H9 (cell line): ENCODE measurements around the gene PROP1. TPM values are rescaled to one million over a fixed set of nuclear protein-coding genes. Genes with fewer than 3 reads are reported as not detected.

ENCODE experiments used
- DNase-seq: peaks from one replicate; pipeline ENCODE4 v3.0.0-alpha.2; 2017
- H2AFZ ChIP-seq: one replicate; pipeline ENCODE4 v1.6.1; 2013; ENCODE audit warnings: mild to moderate bottlenecking, low read length, control low read depth, moderate library complexity
- H2AK5ac ChIP-seq: 2 replicates; pipeline ENCODE4 v1.6.1; 2013; ENCODE audit warnings: low read length, control low read depth, mixed read lengths; ENCODE audit not compliant: insufficient read length
- H2BK120ac ChIP-seq: one replicate; pipeline ENCODE4 v1.6.1; 2013; ENCODE audit warnings: low read depth, mild to moderate bottlenecking, low read length, control low read depth, inconsistent platforms; ENCODE audit not compliant: poor library complexity, severe bottlenecking
- H2BK12ac ChIP-seq: 2 replicates; pipeline ENCODE4 v1.6.1; 2013; ENCODE audit warnings: low read length, control low read depth, mixed read lengths, low read depth; ENCODE audit not compliant: insufficient read length
- H2BK15ac ChIP-seq: 2 replicates; pipeline ENCODE4 v1.6.1; 2013; ENCODE audit warnings: low read depth, low read length, control low read depth
- H2BK20ac ChIP-seq: one replicate; pipeline ENCODE4 v1.6.1; 2013; ENCODE audit warnings: low read depth, mild to moderate bottlenecking, low read length, control low read depth, inconsistent platforms; ENCODE audit not compliant: poor library complexity, severe bottlenecking
- H2BK5ac ChIP-seq: 2 replicates; pipeline ENCODE4 v1.6.1; 2013; ENCODE audit warnings: low read length, control low read depth, mixed read lengths; ENCODE audit not compliant: insufficient read length
- H3K14ac ChIP-seq: 2 replicates; pipeline ENCODE4 v1.6.1; 2013; ENCODE audit warnings: low read length, control low read depth; ENCODE audit not compliant: insufficient read depth
- H3K18ac ChIP-seq: 2 replicates; pipeline ENCODE4 v1.6.1; 2013; ENCODE audit warnings: low read depth, mild to moderate bottlenecking, mixed read lengths, low read length, control low read depth; ENCODE audit not compliant: insufficient read length
- H3K23ac ChIP-seq: 2 replicates; pipeline ENCODE4 v1.6.1; 2013; ENCODE audit warnings: low read length, control low read depth, mixed read lengths, low read depth; ENCODE audit not compliant: insufficient read length
- H3K23me2 ChIP-seq: 2 replicates; pipeline ENCODE4 v1.6.1; 2013; ENCODE audit warnings: low read depth, mild to moderate bottlenecking, mixed read lengths, low read length, control low read depth; ENCODE audit not compliant: insufficient read length, poor library complexity, severe bottlenecking
- H3K27ac ChIP-seq: 2 replicates; pipeline ENCODE4 v1.5.1; 2013; ENCODE audit warnings: low read length, control low read depth, mixed read lengths, low read depth; ENCODE audit not compliant: insufficient read length
- H3K27me3 ChIP-seq: 2 replicates; pipeline ENCODE4 v1.6.1; 2013; ENCODE audit warnings: low read length, control low read depth, inconsistent platforms; ENCODE audit not compliant: insufficient read depth
- H3K4ac ChIP-seq: 2 replicates; pipeline ENCODE4 v1.6.1; 2013; ENCODE audit warnings: low read depth, mild to moderate bottlenecking, control low read depth, inconsistent platforms, low read length, moderate library complexity
- H3K4me1 ChIP-seq: 2 replicates; pipeline ENCODE4 v1.6.1; 2013; ENCODE audit warnings: low read length, control low read depth, inconsistent platforms; ENCODE audit not compliant: insufficient read depth
- H3K4me2 ChIP-seq: 2 replicates; pipeline ENCODE4 v1.6.1; 2013; ENCODE audit warnings: low read length, control low read depth, mixed read lengths; ENCODE audit not compliant: insufficient read length, insufficient read depth
- H3K56ac ChIP-seq: 2 replicates; pipeline ENCODE4 v1.6.1; 2013; ENCODE audit warnings: low read depth, mild to moderate bottlenecking, mixed read lengths, low read length, control low read depth; ENCODE audit not compliant: insufficient read length
- H3K79me1 ChIP-seq: 2 replicates; pipeline ENCODE4 v1.6.1; 2013; ENCODE audit warnings: low read depth, mild to moderate bottlenecking, moderate library complexity, low read length, control low read depth, inconsistent platforms; ENCODE audit not compliant: insufficient read depth, poor library complexity, severe bottlenecking
- H3K79me2 ChIP-seq: 2 replicates; pipeline ENCODE4 v1.6.1; 2013; ENCODE audit warnings: low read length, control low read depth, inconsistent platforms; ENCODE audit not compliant: insufficient read depth
- H3K9ac ChIP-seq: 2 replicates; pipeline ENCODE4 v1.6.1; 2013; ENCODE audit warnings: low read length, control low read depth, mixed read lengths; ENCODE audit not compliant: insufficient read length; ENCODE audit errors: extremely low read depth
- H3K9me3 ChIP-seq: one replicate; pipeline ENCODE4 v1.6.1; 2013; ENCODE audit warnings: low read depth, low read length, inconsistent platforms; ENCODE audit not compliant: control insufficient read depth
- H3T11ph ChIP-seq: one replicate; pipeline ENCODE4 v1.6.1; 2013; ENCODE audit warnings: mild to moderate bottlenecking, low read length, control low read depth, inconsistent platforms
- H4K20me1 ChIP-seq: one replicate; pipeline ENCODE4 v1.6.1; 2013; ENCODE audit not compliant: control insufficient read depth, insufficient read length, insufficient read depth
- H4K5ac ChIP-seq: 2 replicates; pipeline ENCODE4 v1.6.1; 2013; ENCODE audit warnings: low read depth, mild to moderate bottlenecking, mixed read lengths, low read length, control low read depth; ENCODE audit not compliant: insufficient read length
- H4K8ac ChIP-seq: replicated peaks from 2 replicates; pipeline ENCODE4 v1.6.1; 2013; ENCODE audit warnings: low read length, control low read depth, mixed read lengths, low read depth; ENCODE audit not compliant: insufficient read length
- H4K91ac ChIP-seq: 2 replicates; pipeline ENCODE4 v1.6.1; 2013; ENCODE audit warnings: low read depth, mild to moderate bottlenecking, moderate library complexity, mixed read lengths, low read length, control low read depth; ENCODE audit not compliant: insufficient read length
- H3K27ac Mint-ChIP-seq, 3 experiments: 2 replicates in 2 of 3; 3 replicates in 1 of 3; pipeline ENCODE4 v1.8.0; 2020 to 2021; ENCODE audit warnings: mixed read lengths in 3 of 3, mild to moderate bottlenecking in 1 of 3, moderate library complexity in 1 of 3
- H3K27me3 Mint-ChIP-seq: 2 replicates; pipeline ENCODE4 v1.8.0; 2021; ENCODE audit warnings: low read depth, mild to moderate bottlenecking, moderate library complexity, mixed read lengths
- H3K36me3 Mint-ChIP-seq, 3 experiments: 2 replicates in 2 of 3; 3 replicates in 1 of 3; pipeline ENCODE4 v1.8.0; 2020 to 2021; ENCODE audit warnings: low read depth in 3 of 3, mixed read lengths in 3 of 3; ENCODE audit not compliant: insufficient read depth in 1 of 3
- H3K4me1 Mint-ChIP-seq, 2 experiments: 2 replicates each; pipeline ENCODE4 v1.8.0; 2020; ENCODE audit warnings: mixed read lengths in 2 of 2
- H3K4me3 Mint-ChIP-seq, 2 experiments: 2 replicates in 1 of 2; 3 replicates in 1 of 2; pipeline ENCODE4 v1.8.0; 2020 to 2021; ENCODE audit warnings: mild to moderate bottlenecking in 2 of 2, mixed read lengths in 2 of 2, moderate library complexity in 1 of 2
- H3K9me3 Mint-ChIP-seq, 2 experiments: 2 replicates in 1 of 2; 3 replicates in 1 of 2; pipeline ENCODE4 v1.8.0; 2020; ENCODE audit warnings: mild to moderate bottlenecking in 2 of 2, mixed read lengths in 2 of 2, moderate library complexity in 1 of 2
- WGBS: extraction: QIAGEN DNeasy Blood & Tissue Kit; methylation state at CpG from one replicate; pipeline ENCODE4 v1.1.7; 2013; ENCODE audit warnings: missing lambda C conversion rate, low lambda C conversion rate, mixed read lengths; ENCODE audit not compliant: insufficient read length; ENCODE audit errors: extremely low coverage; 5-methylcytosine and 5-hydroxymethylcytosine counted together
- total RNA-seq: library from RNA; stranded (reverse); gene quantifications from 2 replicates; pipeline ENCODE4 v1.2.1, GENCODE V29; 2021
- TF ChIP-seq, protein P1 (sequence below): fragments of 200-600 bp; sonication (generic); conservative IDR thresholded peaks from 3 replicates; pipeline ENCODE4 v1.8.0; 2021; ENCODE audit warnings: antibody characterized with exemption, mild to moderate bottlenecking

Gene PROP1
- total RNA-seq, 1 experiment from 2014 or later = not detected

DNA sequence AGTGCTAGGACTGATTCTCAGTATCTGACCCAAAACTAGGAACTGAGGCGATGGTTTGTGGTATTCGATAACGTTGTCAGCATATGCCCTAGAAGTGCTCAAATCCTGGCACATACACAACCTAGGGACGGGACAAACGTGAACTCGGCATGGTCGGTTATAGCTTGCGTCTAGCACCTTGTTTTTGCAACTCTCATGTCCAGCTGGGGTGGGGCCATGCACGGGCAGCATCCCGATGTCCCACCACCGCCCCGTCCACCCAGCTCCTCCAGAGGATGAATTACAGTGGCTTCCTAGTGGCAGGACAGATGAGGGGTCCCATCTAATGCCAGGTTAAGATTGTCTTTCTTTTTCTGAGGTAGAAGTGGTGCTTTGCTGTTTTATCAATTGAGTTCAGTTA is 31.6 kb downstream of the PROP1 start:
- Histone ChIP-seq H3K4me2 (no peak overlapping the region), H2AK5ac (no peak overlapping the region), H3K18ac (no peak overlapping the region), H3K4me1 (no peaks in the 10 kb centered on the region), H4K20me1 (no peaks in the 10 kb centered on the region), H2AFZ (no peak overlapping the region), H4K91ac (no peak overlapping the region), H2BK15ac (no peak overlapping the region), H2BK12ac (no peak overlapping the region), H2BK120ac (no peak overlapping the region), H3K79me1 (no peaks in the 10 kb centered on the region), H3T11ph (no peak overlapping the region), H3K23me2 (no peaks in the 10 kb centered on the region), H3K27ac (no peak overlapping the region), H2BK5ac (no peak overlapping the region), H3K14ac (no peak overlapping the region), H4K8ac (no peak overlapping the region), H3K9ac (no peak overlapping the region), H3K23ac (no peak overlapping the region), H3K79me2 (no peaks in the 10 kb centered on the region), H3K56ac (no peak overlapping the region), H4K5ac (no peak overlapping the region), H3K9me3 (no peaks in the 10 kb centered on the region), H3K27me3 (no peaks in the 10 kb centered on the region), H3K4ac (no peak overlapping the region), H2BK20ac (no peak overlapping the region)
- Mint-ChIP-seq H3K36me3 (peaks cover 21 to 44% (median 32%) of the 10 kb centered on the region in 3 experiments), H3K27me3 (peaks cover 6% of the 10 kb centered on the region), H3K9me3 (peaks cover 10 to 20% of the 10 kb centered on the region in 2 experiments; a peak in 4 of 5 replicates), H3K27ac (no peak overlapping the region), H3K4me1 (peaks cover 12 to 14% of the 10 kb centered on the region in 2 experiments), H3K4me3 (no peak overlapping the region)
- no peak for DNase-seq
- TF ChIP-seq, protein P1, sequence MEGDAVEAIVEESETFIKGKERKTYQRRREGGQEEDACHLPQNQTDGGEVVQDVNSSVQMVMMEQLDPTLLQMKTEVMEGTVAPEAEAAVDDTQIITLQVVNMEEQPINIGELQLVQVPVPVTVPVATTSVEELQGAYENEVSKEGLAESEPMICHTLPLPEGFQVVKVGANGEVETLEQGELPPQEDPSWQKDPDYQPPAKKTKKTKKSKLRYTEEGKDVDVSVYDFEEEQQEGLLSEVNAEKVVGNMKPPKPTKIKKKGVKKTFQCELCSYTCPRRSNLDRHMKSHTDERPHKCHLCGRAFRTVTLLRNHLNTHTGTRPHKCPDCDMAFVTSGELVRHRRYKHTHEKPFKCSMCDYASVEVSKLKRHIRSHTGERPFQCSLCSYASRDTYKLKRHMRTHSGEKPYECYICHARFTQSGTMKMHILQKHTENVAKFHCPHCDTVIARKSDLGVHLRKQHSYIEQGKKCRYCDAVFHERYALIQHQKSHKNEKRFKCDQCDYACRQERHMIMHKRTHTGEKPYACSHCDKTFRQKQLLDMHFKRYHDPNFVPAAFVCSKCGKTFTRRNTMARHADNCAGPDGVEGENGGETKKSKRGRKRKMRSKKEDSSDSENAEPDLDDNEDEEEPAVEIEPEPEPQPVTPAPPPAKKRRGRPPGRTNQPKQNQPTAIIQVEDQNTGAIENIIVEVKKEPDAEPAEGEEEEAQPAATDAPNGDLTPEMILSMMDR = no peak
- WGBS = no CpG with 5 or more reads among the region's 12 CpGs
